ENCODE measurements around the gene U2AF2.

Gene U2AF2

DNA sequence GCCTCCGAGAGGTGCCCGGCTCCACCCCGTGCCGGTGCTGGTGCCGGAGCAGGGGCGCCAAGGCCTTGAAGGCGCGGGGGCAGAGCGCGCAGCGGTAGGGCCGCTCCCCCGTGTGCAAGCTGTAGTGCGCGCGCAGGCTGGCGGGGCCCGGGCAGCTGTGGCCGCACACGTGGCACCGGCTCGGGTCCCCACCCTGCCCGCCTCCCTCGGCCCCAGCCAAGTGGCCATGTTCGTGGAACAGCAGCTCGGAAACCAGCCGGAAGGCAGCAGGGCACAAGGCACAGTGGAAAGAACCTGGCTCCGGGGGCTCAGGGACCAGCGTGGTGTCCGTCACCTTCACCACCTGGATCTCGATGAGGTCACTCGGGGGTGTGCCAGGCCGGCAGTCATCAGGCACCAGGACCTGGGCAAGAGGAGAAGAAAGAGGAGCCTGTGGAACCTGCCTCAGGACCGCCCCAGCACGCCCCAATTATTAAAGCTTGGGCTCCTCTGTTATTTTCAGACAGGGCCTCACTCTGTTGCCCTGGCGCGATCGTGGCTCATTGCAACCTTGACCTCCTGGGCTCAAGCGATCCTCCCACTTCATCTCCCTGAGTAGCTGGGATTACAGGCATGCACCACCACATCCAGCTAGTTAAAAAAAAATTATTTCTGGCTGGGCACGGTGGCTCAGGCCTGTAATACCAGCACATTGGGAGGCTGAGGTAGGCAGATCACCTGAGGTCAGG, 32.4 kb upstream of the U2AF2 start:
- DNase-seq: no peak

GRCh38 chr19:55623130-55623529, 31.7 kb upstream of the U2AF2 start:
- DNase-seq: no peak

GRCh38 chr19:55623561-55623960, 31.3 kb upstream of the U2AF2 start:
- DNase-seq: no peak

DNA sequence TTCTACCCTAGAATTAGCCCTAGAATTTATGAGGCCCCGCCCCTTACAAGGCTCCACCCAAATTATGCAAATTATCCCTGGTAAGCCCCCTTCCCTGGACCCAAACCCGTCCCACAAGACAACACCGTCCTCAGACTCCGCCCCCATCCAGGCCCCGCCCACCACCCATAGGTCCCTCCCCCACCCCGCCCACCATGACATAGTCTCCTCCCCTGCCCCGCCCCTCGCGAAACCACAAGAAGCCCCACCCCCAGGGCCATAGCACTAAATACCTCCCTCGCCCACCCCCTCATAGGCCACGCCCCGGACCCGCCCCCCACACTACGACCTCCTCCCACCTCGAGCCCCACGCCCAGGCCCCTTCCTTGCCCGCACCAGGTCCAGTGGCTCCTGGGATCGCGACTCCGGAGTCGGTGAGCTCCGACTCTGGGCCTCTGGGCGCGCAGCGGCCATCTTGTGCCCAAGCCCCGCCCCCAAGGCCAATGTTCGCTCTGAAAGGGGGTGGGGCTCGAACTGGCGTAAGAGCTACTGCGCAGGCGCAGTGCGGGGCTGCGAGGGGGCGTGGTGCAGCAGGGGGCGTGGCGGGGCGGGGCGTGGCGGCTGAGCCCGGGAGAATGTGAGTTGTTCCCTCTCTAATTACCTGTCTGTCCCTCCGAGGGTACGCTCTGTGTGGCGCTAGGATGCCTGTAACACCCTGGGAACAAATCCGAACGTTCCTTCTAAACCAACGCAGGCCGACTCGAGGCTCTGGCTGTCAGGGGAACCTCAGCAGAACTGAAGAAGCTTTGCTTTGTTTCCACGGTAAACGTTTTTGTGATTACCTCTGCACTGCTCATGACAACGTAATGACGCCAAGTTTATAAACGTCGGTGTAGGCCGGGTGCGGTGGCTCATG, 30.5 kb upstream of the U2AF2 start, which contains the start of gene ZNF784:
ZNF784 (minus strand) TSS at position 458 of the 895 bp plus-strand sequence; CDS start at position 453, 5 bp downstream.
- peak; percentile 85 to 97 (median 94) for DNase-seq

GRCh38 chr19:55625004-55625326, 29.9 kb upstream of the U2AF2 start:
- no peak for DNase-seq

GRCh38 chr19:55626350-55626749, 28.5 kb upstream of the U2AF2 start:
- DNase-seq: peak; percentile 29 to 86 (median 70)

- DNase-seq: peak; percentile 55 to 92 (median 87)
Observed at GRCh38 chr19:55632463-55632834, 22.4 kb upstream of the U2AF2 start.

DNA sequence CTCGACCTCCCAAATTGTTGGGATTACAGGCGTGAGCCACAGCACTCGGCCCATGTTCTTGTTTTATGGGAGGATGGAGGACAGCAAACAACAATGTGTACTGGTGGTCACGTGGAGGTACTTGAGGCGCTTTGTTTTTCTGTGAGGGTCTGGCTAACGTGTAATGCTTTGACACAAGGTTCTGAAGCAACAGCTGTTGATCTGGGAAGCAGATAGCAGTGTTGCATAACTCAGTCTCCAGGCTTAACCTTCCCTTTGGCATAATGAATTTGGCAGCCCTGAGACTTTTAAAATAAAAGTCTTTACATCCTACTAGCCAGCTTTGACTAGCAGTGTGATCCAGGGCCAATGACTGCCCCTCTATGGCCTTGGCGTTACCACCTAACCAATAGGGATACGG, 21.0 kb upstream of the U2AF2 start:
- DNase-seq: no peak

DNA sequence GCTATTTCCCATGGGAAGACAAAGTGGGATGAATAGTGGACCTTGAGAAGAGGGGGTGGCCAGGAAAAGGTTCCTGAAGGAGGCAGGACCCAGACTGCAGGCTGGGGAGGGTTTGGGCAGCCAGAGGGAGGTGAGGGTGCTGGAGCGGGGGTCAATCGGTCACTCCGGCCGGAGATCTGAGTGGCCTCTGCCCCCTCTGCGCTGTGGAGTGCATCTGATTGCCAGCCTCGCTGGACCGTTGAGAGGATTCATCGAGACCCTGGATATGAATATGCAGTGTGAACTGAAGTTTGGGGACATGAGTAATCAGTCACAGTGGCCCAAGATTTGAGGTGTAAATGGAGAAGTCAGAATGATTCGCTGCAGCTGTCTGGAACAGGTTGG, 19.5 kb upstream of the U2AF2 start:
- peak in 1 of 6 experiments; percentile 38 for DNase-seq

- no peak for DNase-seq
Observed at GRCh38 chr19:55635856-55636440, 18.9 kb upstream of the U2AF2 start.

DNA sequence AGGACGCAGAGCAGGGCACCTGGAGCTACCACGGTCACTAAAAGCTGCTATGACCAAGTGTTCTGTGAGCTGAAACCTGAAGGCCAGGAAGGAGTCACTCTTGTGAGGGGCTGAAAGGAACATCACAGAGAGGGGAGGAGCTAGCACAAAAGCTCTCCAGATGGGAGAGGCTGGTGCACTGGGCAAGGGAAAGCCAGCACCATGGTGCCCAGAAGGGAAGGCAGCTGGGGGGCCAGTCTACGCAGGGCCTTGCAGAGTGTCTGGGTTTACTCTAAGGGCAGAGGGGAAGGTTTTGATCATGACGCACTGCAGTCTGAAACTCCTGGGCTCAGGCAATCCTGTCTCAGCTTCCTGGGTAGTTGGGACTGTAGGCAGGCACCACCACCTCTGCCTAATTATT, 18.1 kb upstream of the U2AF2 start:
- no peak for DNase-seq

DNA sequence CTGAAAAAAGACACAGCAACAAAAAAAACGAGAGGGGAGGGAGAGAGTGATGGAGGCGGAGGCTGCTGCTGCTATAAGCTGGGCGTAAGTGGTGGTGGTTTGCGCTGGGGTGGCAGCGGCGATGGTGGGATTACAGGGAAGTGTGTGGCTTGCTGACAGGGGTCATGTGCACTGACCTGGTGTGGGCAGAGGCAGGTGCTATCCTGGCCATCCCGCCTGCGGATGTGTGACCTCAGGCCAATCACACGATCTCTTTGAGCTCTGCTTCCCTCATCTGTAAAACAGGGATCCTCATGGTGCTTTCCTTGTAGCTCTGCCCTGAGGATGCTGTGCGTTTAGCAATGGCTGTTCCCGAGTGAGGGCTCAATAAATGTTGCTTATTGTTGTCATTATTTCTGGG, 17.3 kb upstream of the U2AF2 start:
- DNase-seq: no peak

- DNase-seq: peak; percentile 26 to 52 (median 36)
Observed at GRCh38 chr19:55638864-55639359, 15.9 kb upstream of the U2AF2 start.

GRCh38 chr19:55640043-55640576, 14.7 kb upstream of the U2AF2 start:
- DNase-seq: peak; percentile 59 to 70 (median 66)

- peak; percentile 23 to 68 (median 54) for DNase-seq
Observed at GRCh38 chr19:55640577-55641425, 14.0 kb upstream of the U2AF2 start, which contains the start of gene ZNF580. ZNF580 (plus strand) TSS chr19:55641002; CDS start chr19:55642509, 1,507 bp downstream.

DNA sequence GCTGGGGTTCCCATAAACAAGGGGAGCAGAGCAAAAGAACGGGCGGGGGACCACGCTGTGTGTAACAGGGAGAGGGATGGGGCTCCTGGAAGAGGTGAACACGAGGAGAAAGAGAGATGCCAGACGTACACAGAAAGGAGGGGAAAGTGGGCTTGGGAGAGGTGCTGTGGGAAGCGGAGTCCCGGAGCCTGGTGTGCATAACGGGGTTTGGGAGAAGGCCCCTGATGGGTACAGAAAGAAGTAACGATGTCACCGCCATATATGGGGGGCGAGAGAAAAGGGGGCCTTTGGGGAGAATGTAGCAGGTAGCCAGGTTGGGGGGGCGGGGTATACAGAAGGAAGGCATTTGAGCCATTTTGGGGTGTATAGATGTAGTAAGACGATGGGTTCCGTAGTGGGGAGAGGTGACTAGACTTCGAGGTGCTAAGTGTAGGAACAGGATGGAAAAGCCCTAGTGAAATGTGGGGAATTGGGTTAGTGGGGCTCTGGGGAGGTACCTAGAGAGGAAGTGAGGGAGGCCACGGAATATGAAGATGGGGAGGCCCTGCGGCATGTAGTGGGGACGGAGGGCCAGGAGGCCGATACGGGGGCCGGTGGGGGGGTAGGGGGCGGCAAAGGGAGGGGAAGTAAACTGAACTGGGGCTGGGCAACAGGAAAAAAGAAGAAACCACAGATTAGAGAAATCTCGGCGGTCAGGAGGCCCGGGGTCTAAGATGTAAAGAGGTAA, 13.2 kb upstream of the U2AF2 start:
- peak in 5 of 6 experiments; percentile 17 to 62 (median 45) for DNase-seq

DNA sequence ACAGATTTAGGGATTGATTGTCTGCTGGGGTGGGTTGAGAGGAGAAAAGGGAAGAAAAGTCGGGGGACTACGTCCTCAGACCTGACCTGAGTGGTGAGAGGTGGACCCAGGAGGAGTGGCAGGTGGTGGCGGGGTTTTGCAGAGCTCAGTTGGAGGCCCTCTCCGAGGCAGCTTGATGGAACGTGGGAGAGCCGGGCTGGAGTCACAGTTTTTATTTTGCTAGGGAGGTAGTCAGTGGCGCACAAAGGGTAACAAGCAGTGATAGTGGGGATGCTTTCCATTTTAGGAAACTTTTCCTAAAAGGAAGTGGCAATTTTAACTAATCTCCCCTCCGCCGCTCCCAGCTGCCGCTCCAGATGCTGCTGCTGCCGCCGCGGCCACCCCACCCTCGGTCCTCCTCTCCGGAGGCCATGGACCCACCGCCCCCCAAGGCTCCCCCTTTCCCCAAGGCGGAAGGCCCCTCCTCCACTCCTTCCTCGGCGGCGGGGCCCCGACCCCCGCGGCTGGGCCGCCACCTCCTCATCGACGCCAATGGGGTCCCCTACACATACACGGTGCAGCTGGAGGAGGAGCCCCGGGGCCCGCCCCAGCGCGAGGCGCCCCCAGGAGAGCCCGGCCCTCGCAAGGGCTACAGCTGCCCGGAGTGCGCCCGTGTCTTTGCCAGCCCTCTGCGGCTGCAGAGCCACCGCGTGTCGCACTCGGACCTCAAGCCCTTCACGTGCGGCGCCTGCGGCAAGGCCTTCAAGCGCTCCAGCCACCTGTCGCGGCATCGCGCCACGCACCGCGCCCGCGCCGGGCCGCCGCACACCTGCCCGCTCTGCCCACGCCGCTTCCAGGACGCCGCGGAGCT, 12.5 kb upstream of the U2AF2 start:
- peak in 5 of 6 experiments; percentile 20 to 55 (median 33) for DNase-seq

GRCh38 chr19:55643003-55643886, 11.6 kb upstream of the U2AF2 start, which contains the start of gene ZNF581:
ZNF581 (plus strand) TSS chr19:55643649; CDS start chr19:55644572, 923 bp downstream.
- peak; percentile 66 to 84 (median 76) for DNase-seq

DNA sequence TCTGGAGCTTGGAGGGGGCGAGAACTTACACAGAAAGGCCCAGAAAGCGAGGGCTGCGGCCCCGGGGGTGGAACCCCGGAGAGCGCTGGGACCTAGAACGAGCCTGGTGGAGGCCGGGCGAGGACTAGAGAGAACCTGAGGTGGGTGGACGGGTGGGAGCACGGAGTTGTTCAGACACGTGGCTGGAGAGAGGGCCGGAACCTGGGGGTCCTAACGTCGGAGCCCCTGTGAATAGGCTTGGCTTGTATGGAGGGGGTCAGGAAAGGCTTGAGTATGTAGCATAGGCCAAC, 11.0 kb upstream of the U2AF2 start:
- no peak for DNase-seq

All from stimulated activated naive CD4-positive, alpha-beta T cell (primary cell).